OCI-LY3 (cell line): ENCODE measurements around the gene SLC5A3.

ENCODE experiments used
- H2AFZ ChIP-seq: fragments of 200-600, 300-600 bp; shearing (Covaris generic); 2 replicates; pipeline ENCODE4 v1.6.0; 2014; ENCODE audit warnings: antibody characterized with exemption, low read depth, low read length
- H3K27ac ChIP-seq: fragments of 200-600, 300-600 bp; sonication (generic); 2 replicates; pipeline ENCODE4 v1.5.1; 2014; ENCODE audit warnings: mild to moderate bottlenecking, low read length, moderate library complexity, mixed read lengths
- H3K27me3 ChIP-seq: fragments of 200-600, 300-600 bp; sonication (generic); 2 replicates; pipeline ENCODE4 v1.6.1; 2014; ENCODE audit warnings: low read depth, low read length, mixed read lengths
- H3K36me3 ChIP-seq: fragments of 200-600, 300-600 bp; sonication (generic); replicated peaks from 2 replicates; pipeline ENCODE3; 2014; ENCODE audit warnings: low read depth, low read length, mixed read lengths
- H3K4me1 ChIP-seq: fragments of 300-600, 200-600 bp; sonication (generic); 2 replicates; pipeline ENCODE4 v1.6.1; 2014; ENCODE audit warnings: low read length, mixed read lengths
- H3K4me2 ChIP-seq: fragments of 200-600, 300-600 bp; sonication (generic); 2 replicates; pipeline ENCODE4 v1.6.1; 2014; ENCODE audit warnings: low read length, mixed read lengths
- H3K4me3 ChIP-seq: fragments of 300-600, 200-600 bp; sonication (generic); 2 replicates; pipeline ENCODE4 v1.5.1; 2014; ENCODE audit warnings: antibody characterized with exemption, mild to moderate bottlenecking, low read length, moderate library complexity
- H3K79me2 ChIP-seq: fragments of 300-600, 200-600 bp; shearing (Covaris generic); 2 replicates; pipeline ENCODE4 v1.6.1; 2014; ENCODE audit warnings: mild to moderate bottlenecking, low read length, mixed read lengths
- H3K9ac ChIP-seq: fragments of 300-600, 200-600 bp; shearing (Covaris generic); 2 replicates; pipeline ENCODE4 v1.6.0; 2014; ENCODE audit warnings: mild to moderate bottlenecking, low read length, moderate library complexity
- H3K9me3 ChIP-seq: fragments of 200-600, 300-600 bp; shearing (Covaris generic); 2 replicates; pipeline ENCODE4 v1.6.1; 2014; ENCODE audit warnings: low read length, mixed read lengths; ENCODE audit not compliant: insufficient read depth
- H4K20me1 ChIP-seq: fragments of 200-600, 300-600 bp; sonication (generic); 2 replicates; pipeline ENCODE4 v1.6.1; 2016; ENCODE audit warnings: low read length, mixed read lengths; ENCODE audit not compliant: insufficient read depth
- EZH2phosphoT487 ChIP-seq: fragments of 200-600 bp; shearing (Covaris generic); IDR thresholded peaks from 2 replicates; pipeline ENCODE4 v1.6.1; 2018; ENCODE audit warnings: antibody characterized with exemption, mixed run types, low read depth
- TF ChIP-seq, protein P1 (sequence below): fragments of 200-600, 300-600 bp; sonication (generic); IDR thresholded peaks from 2 replicates; pipeline ENCODE4 v1.5.1; 2014; ENCODE audit warnings: antibody characterized with exemption, low read length, low read depth

SLC5A3 gene

DNA sequence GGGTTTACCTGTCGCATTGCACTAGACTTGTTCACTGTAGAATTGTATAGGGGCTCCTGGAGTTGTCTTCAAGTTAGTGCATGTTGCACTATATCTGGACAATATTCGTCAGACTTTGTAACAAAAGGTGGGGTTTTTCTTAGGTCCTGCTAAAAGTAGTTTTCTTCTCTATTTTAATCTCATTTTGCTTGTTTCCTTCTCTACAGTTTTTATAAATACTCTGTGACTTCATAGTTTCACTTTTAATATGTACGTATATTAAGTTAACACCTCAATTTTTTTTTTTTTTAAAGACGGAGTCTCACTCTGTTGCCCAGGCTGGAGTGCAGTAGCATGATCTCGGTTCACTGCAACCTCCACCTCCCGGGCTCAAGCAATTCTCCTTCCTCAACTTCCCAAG, 26.5 kb upstream of the SLC5A3 start:
- Histone ChIP-seq H3K27ac (no peak overlapping the region), H3K4me2 (peak overlapping the region; percentile 26), H3K36me3 (no peaks in the 10 kb centered on the region), H3K9me3 (no peaks in the 10 kb centered on the region), H3K79me2 (no peaks in the 10 kb centered on the region), H3K27me3 (no peaks in the 10 kb centered on the region), H2AFZ (peak overlapping the region; percentile 77; the same call in 1 of the 2 replicates), H3K9ac (no peak overlapping the region), H3K4me3 (no peak overlapping the region), H4K20me1 (no peaks in the 10 kb centered on the region), H3K4me1 (peaks cover 6% of the 10 kb centered on the region)
- TF ChIP-seq, protein P1, sequence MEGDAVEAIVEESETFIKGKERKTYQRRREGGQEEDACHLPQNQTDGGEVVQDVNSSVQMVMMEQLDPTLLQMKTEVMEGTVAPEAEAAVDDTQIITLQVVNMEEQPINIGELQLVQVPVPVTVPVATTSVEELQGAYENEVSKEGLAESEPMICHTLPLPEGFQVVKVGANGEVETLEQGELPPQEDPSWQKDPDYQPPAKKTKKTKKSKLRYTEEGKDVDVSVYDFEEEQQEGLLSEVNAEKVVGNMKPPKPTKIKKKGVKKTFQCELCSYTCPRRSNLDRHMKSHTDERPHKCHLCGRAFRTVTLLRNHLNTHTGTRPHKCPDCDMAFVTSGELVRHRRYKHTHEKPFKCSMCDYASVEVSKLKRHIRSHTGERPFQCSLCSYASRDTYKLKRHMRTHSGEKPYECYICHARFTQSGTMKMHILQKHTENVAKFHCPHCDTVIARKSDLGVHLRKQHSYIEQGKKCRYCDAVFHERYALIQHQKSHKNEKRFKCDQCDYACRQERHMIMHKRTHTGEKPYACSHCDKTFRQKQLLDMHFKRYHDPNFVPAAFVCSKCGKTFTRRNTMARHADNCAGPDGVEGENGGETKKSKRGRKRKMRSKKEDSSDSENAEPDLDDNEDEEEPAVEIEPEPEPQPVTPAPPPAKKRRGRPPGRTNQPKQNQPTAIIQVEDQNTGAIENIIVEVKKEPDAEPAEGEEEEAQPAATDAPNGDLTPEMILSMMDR = no peak
- no peak for TF ChIP-seq EZH2phosphoT487

DNA sequence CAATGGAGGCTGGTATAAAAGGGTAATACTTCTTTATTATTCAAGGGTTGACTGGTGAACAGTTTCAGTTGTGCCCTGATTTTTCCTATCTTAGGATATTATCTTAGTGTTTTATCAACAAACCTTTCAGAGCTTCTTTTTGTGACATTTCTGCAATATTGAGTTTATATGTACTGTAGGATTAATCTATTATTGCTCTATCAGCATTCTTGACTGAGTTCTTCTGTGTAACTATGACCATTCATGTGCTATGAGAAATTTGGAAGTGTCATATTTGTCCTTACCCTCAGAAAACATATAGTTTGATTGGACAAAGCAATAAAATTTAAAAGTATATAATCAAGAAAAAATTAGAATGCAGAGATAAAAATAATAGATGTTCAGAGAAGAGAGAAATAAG, 25.5 kb upstream of the SLC5A3 start:
- peaks cover 6% of the 10 kb centered on the region for H3K4me1 ChIP-seq
- H3K79me2 ChIP-seq = no peaks in the 10 kb centered on the region
- no peaks in the 10 kb centered on the region for H4K20me1 ChIP-seq
- no peak overlapping the region for H3K4me2 ChIP-seq
- H3K27ac ChIP-seq = no peak overlapping the region
- no peak overlapping the region for H2AFZ ChIP-seq
- H3K4me3 ChIP-seq = no peak overlapping the region
- no peaks in the 10 kb centered on the region for H3K36me3 ChIP-seq
- H3K27me3 ChIP-seq = no peaks in the 10 kb centered on the region
- no peak for TF ChIP-seq EZH2phosphoT487
- TF ChIP-seq, protein P1 = no peak
- no peak overlapping the region for H3K9ac ChIP-seq
- H3K9me3 ChIP-seq = no peaks in the 10 kb centered on the region

DNA sequence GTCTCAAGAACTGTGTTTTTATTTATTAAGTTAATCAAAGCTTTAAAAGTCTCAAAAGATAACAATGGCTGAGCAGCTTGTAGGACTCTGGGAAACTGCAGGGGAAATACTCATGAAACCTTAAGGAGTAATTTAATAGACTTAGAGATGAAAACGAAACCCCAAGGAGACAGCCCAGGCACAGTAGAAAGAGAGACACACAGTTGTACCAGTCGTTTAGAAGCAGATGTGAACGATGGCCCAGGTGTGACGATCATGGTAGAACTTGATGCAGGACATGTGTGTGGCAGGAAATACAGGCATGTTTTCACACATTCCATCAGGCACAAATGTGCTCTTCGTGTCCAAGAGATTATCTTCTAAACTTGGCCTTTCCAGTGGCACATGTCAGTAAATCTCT, 21.2 kb upstream of the SLC5A3 start:
- H3K27ac ChIP-seq = no peak overlapping the region
- TF ChIP-seq, protein P1 = no peak
- no peak for TF ChIP-seq EZH2phosphoT487

DNA sequence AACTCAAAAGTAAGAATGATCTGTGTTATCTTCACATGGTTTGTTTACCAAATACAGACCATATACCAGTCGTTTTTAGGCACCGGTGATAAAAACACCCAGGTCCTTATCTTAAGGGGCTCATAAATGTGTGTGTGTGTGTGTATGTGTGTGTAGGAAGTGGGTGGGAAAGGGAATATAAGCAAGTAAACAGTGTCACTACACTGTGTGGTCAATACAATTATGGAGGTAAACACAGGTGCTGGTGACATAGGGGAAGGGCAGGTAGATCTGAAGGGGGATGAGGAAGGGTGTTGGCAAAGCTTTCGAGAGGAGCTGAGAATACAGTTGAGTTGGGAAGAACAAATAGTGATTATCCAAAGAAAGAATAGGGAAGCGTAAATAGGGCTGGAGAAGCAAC, 19.1 kb upstream of the SLC5A3 start:
- Histone ChIP-seq H3K4me3 (no peak overlapping the region), H3K79me2 (no peaks in the 10 kb centered on the region), H3K4me1 (no peaks in the 10 kb centered on the region), H3K4me2 (no peak overlapping the region), H3K9me3 (no peaks in the 10 kb centered on the region), H3K36me3 (no peaks in the 10 kb centered on the region), H3K27me3 (no peaks in the 10 kb centered on the region), H3K27ac (no peak overlapping the region), H3K9ac (no peak overlapping the region), H2AFZ (no peak overlapping the region), H4K20me1 (no peaks in the 10 kb centered on the region)
- TF ChIP-seq, protein P1 = no peak
- no peak for TF ChIP-seq EZH2phosphoT487

More for the DNA sequence above, 21.2 kb upstream of the SLC5A3 start:
- Histone ChIP-seq H2AFZ (no peak overlapping the region), H3K27me3 (no peaks in the 10 kb centered on the region), H3K9ac (no peak overlapping the region), H3K4me2 (no peak overlapping the region), H3K4me3 (no peak overlapping the region), H3K9me3 (no peaks in the 10 kb centered on the region), H4K20me1 (no peaks in the 10 kb centered on the region), H3K79me2 (no peaks in the 10 kb centered on the region), H3K4me1 (no peaks in the 10 kb centered on the region), H3K36me3 (no peaks in the 10 kb centered on the region)
